Measurements from ENCODE around the gene GAST.
"Not testable (repeated sequence)": the region's sequence is repeated elsewhere in the genome, so short reads cannot be mapped to it uniquely, and the experiment has no call there.

GAST gene

GRCh38 chr17:41711669-41712400, at the start of gene GAST:
GAST (plus strand) TSS chr17:41712331; CDS start chr17:41715437, 3,106 bp downstream.
- DNase-seq (ENCODE audit: low read depth in 2 of 2), result no peak

- DNase-seq (ENCODE audit: low read depth in 2 of 2), result no peak
Measured at GRCh38 chr17:41663451-41664171, 48.5 kb upstream of the GAST start.

- DNase-seq (ENCODE audit: low read depth in 2 of 2), result no peak
Measured at GRCh38 chr17:41664172-41664457, 48.0 kb upstream of the GAST start.

GRCh38 chr17:41664587-41665565, 47.3 kb upstream of the GAST start:
- no peak for DNase-seq (ENCODE audit: low read depth in 2 of 2)

- DNase-seq (ENCODE audit: low read depth in 2 of 2), result peak; percentile 76 to 82
Measured at GRCh38 chr17:41665566-41666236, 46.4 kb upstream of the GAST start.

- peak; percentile 37 to 41 for DNase-seq (ENCODE audit: low read depth in 2 of 2)
Measured at GRCh38 chr17:41666237-41666641, 45.9 kb upstream of the GAST start.

GRCh38 chr17:41666708-41667279, 45.3 kb upstream of the GAST start:
- DNase-seq (ENCODE audit: low read depth in 2 of 2), result peak; percentile 72 to 81

- no peak for DNase-seq (ENCODE audit: low read depth in 2 of 2)
Measured at GRCh38 chr17:41667280-41668041, 44.7 kb upstream of the GAST start.

GRCh38 chr17:41672153-41672552, 40.0 kb upstream of the GAST start:
- DNase-seq (ENCODE audit: low read depth in 2 of 2), result no peak

GRCh38 chr17:41675157-41676057, 36.7 kb upstream of the GAST start:
- not testable (repeated sequence) for DNase-seq (ENCODE audit: low read depth in 2 of 2)

GRCh38 chr17:41676058-41676419, 36.1 kb upstream of the GAST start:
- DNase-seq (ENCODE audit: low read depth in 2 of 2), result no peak

- no peak for DNase-seq (ENCODE audit: low read depth in 2 of 2)
Measured at GRCh38 chr17:41678411-41678906, 33.7 kb upstream of the GAST start.

GRCh38 chr17:41678907-41679739, 33.0 kb upstream of the GAST start:
- no peak for DNase-seq (ENCODE audit: low read depth in 2 of 2)

GRCh38 chr17:41679740-41680425, 32.2 kb upstream of the GAST start:
- DNase-seq (ENCODE audit: low read depth in 2 of 2), result no peak

GRCh38 chr17:41680426-41681040, 31.6 kb upstream of the GAST start:
- DNase-seq (ENCODE audit: low read depth in 2 of 2), result no peak

GRCh38 chr17:41681776-41682175, 30.4 kb upstream of the GAST start:
- no peak for DNase-seq (ENCODE audit: low read depth in 2 of 2)

GRCh38 chr17:41682631-41683030, 29.5 kb upstream of the GAST start:
- DNase-seq (ENCODE audit: low read depth in 2 of 2), result no peak

Measured in stimulated activated CD4-positive, alpha-beta T cell treated with anti-CD3 and anti-CD28 coated beads, Interleukin-1b, Interleukin-23, amount 100 ng/mL, for 1 hour (primary cell).